Neural cell (in vitro differentiated cells): ENCODE data around the gene CYRIA.

Experiments used
- CTCF ChIP-seq: fragments of 450-650 bp; IDR thresholded peaks from 2 replicates; pipeline ENCODE4 v1.5.1; 2014; ENCODE audit warnings: antibody characterized with exemption, mild to moderate bottlenecking, moderate library complexity; ENCODE audit not compliant: poor library complexity, severe bottlenecking
- EP300 ChIP-seq: fragments of 450-650 bp; conservative IDR thresholded peaks from 2 replicates; pipeline ENCODE4 v1.6.1; 2014; ENCODE audit warnings: antibody characterized with exemption, mild to moderate bottlenecking, moderate library complexity; ENCODE audit not compliant: poor library complexity, severe bottlenecking
- EZH2 ChIP-seq: fragments of 200-600, 300-800 bp; shearing (Covaris generic), sonication (generic); IDR thresholded peaks from 2 replicates; pipeline ENCODE4 v1.6.1; 2014; ENCODE audit warnings: antibody characterized with exemption, low read length, borderline replicate concordance, mild to moderate bottlenecking; ENCODE audit not compliant: insufficient read depth, poor library complexity, severe bottlenecking
- POLR2AphosphoS5 ChIP-seq: IDR thresholded peaks from 2 replicates; pipeline ENCODE4 v1.6.1; 2012
- REST ChIP-seq: IDR thresholded peaks from 2 replicates; pipeline ENCODE4 v1.6.1; 2012; ENCODE audit warnings: borderline replicate concordance
- TAF1 ChIP-seq: IDR thresholded peaks from 2 replicates; pipeline ENCODE4 v1.6.1; 2012; ENCODE audit warnings: low read depth

GRCh38 chr2:16655445-16655837 lies 10.2 kb downstream of the CYRIA start:
- TF ChIP-seq CTCF (no peak), REST (no peak), EP300 (no peak), EZH2 (no peak), TAF1 (no peak), POLR2AphosphoS5 (no peak)
